GM18520 (cell line): Measurements from ENCODE around the gene FBXO33.

ENCODE experiments used
- ATAC-seq: cut with Tn5 transposase; IDR thresholded peaks from one replicate; pipeline ENCODE4 v1.9.1; 2021; ENCODE audit not compliant: unreplicated experiment

FBXO33 gene

GRCh38 chr14:39431416-39432178 lies 636 bp downstream of the FBXO33 start:
- peak; percentile 7 for ATAC-seq

- ATAC-seq, result no peak
These were observed 1.3 kb downstream of the FBXO33 start for GRCh38 chr14:39430762-39431415.

DNA sequence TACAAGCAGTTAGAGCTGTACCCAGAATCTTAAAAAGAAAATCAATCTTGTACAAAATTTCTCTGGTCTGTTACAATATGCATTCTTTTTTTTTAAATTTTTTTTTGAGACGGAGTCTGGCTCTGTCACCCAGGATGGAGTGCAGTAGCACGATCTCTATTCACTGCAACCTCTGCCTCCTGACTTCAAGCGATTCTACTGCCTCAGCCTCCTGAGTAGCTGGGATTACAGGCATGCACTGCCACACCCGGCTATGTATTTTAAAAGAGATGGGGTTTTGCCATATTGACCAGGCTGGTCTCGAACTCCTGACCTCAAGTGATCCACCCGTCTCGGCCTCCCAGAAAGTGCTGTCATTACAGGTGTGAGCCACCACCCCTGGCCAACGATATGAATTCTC lies 4.1 kb downstream of the FBXO33 start:
- ATAC-seq, result no peak

DNA sequence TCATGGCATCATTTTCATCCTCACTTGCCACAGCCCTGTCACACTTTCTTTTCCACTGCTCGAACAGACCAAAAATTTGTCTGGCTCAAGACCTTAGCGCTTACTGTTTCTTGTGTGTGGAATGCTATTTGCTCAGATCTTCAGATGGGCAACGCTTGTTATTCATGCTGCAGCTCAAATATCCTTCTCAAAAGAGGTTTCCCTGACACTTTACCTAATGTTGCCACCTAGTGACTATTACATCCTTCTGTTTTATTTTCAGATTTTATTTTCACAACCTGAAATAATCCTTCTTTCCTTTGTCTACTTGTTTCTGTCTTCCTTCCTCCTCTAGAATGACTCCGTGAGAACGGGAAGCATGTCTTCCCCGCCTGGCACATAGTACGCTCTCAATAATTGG lies 5.6 kb downstream of the FBXO33 start:
- ATAC-seq, result no peak

DNA sequence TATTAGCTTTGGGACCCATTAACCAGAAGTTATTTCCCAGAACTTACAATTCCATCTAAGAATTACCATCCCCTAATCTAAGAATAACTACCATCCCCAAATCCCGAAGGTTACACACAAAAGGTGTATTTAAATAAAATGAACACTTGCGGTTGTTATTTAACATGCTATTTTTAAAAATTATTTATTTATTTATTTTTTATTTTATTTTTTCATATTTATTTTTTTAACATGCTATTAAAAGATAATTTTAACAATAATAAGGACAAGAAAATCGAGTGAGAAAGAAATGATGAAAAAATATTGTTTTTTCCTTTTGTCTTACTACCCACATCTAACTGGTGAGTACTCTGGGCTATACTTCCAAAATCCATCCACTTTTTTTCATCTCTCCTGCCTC lies 6.3 kb downstream of the FBXO33 start:
- no peak for ATAC-seq

GRCh38 chr14:39423793-39424192 lies 8.4 kb downstream of the FBXO33 start:
- no peak for ATAC-seq

- no peak for ATAC-seq
These were observed 10.0 kb downstream of the FBXO33 start for GRCh38 chr14:39422243-39422642.

- no peak for ATAC-seq
These were observed 13.0 kb downstream of the FBXO33 start for GRCh38 chr14:39419272-39419671.

- ATAC-seq, result no peak
These were observed 15.2 kb downstream of the FBXO33 start for GRCh38 chr14:39417014-39417413.

GRCh38 chr14:39416072-39416471 lies 16.2 kb downstream of the FBXO33 start:
- ATAC-seq, result no peak

- no peak for ATAC-seq
These were observed 25.7 kb downstream of the FBXO33 start for GRCh38 chr14:39406560-39406959.

GRCh38 chr14:39398382-39398781 lies 33.9 kb downstream of the FBXO33 start:
- ATAC-seq, result no peak

- ATAC-seq, result no peak
These were observed 35.8 kb downstream of the FBXO33 start for GRCh38 chr14:39396448-39396847.

GRCh38 chr14:39395555-39396254 lies 36.5 kb downstream of the FBXO33 start:
- ATAC-seq, result no peak

DNA sequence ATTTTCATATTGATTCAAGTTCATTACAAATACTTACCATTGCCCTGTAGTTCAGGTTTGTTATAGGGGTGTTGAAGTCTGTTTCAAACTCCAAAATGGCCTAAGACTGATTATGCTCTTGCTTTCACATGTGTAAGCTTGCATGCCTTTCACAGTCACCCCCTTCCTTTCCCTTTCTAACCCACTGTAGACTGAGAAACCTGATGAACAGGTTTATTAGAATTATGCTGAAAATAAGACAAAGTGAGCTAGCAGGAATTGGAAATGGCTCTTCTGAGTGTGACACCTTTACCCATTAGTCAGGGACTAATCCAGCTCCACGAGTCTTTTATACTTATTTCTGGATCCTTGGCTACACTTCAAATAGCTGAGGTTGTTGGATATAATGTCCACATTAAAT lies 38.9 kb downstream of the FBXO33 start:
- ATAC-seq, result no peak

GRCh38 chr14:39384177-39384576 lies 48.1 kb downstream of the FBXO33 start:
- ATAC-seq, result no peak

DNA sequence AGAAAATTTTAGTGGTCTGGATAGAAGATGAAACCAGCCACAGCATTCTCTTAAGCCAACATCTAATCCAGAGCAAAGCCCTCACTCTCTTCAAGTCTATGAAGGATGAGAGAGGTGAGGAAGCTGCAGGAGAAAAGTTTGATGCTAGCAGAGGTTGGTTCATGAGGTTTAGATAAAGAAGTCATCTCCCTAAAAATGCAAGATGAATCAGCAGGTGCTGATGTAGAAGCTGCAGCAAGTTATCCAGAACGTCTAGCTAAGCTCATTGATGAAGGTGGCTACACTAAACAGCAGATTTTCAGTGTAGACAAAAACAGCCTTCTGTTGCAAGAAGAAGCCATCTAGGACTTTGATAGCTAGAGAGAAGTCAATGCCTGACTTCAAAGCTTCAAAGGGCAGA lies 48.5 kb downstream of the FBXO33 start:
- ATAC-seq, result no peak

DNA sequence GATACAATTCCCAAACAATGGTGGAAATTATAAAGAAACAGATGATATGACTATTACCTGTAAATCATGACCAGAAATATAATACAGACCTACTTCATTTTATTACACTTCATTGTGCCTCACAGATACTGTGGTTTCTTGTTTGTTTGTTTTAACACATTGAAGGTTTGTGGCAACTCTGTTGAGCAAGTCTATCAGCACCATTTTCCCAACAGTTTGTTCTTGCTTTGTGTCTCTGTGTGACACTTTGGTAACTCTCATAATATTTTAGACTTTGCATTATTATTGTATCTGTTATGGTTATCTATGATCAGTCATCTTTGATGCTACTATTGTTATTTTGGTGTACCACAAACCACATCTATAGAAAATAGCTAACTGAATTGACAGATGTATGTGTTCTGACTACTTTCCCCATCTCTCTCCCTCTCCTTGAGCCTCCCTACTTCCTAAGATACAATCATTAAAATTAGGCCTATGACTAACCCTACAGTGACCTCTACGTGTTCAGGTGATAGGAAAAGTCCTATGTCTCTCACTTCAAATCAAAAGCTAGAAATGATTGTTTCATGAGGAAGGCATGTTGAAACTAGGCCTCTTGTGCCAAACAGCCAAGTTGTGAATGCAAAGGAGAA lies 49.1 kb downstream of the FBXO33 start:
- ATAC-seq, result peak; percentile 64

DNA sequence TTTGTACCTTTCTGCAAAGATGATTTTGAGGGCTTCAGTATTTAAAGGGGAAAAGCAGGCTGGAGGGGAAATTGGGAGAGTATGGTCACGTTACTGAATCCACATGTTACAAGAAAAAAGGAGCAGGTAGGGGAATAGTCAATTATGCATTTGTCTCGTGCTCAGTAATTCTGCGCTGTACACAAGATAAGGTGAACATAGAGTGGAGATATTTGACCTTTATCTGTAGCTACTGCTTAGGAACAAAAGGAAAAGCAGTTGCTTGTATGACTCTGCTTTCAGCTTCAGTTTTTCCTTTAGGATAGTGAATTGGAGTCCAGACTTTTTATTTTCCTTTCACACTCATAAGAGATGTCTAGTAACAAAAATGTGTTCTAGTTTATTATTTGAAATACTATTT lies 49.8 kb downstream of the FBXO33 start:
- ATAC-seq, result no peak

- ATAC-seq, result no peak
These were observed 50.9 kb downstream of the FBXO33 start for GRCh38 chr14:39381366-39381765.

DNA sequence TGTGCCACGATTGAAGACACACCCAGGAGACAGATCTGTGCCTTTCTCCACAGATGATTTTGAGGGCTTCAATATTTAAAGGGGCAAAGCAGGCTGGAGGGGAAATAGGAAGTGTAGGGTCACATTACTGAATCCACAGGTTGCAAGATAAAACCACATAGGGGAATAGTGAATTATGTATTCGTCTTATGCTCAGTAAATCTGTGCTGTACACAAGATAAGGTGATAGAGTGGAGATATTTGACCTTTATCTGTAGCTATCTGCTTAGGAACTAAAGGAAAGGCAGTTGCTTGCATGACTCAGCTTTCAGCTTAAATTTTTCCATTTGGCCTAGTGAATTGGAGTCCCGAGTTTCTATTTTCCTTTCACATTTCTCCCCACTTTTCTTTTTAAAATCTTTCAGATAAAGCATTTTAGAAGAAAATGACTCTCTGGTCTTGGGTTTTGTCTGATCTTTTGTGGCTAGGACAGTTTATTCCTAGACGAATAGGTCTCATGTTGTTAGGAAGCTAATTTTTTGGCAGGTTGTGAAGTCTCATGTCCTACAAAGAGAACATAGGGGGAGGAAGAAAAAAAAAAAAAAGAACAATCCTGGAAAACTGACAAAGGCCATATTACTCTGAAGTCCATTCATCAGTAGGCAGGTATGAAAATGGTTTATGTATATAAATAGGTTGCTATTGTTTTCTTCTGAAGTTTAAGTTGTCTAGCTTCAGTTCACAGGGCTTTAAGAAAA lies 55.4 kb downstream of the FBXO33 start:
- ATAC-seq, result no peak
